GM18526 (cell line): ENCODE results near the gene RAP1GDS1.

ENCODE experiments used
- POLR2A ChIP-seq: IDR thresholded peaks from 3 replicates; pipeline ENCODE4 v1.6.1; 2011; ENCODE audit not compliant: insufficient read length; ENCODE audit errors: extremely low read depth

RAP1GDS1 gene

DNA sequence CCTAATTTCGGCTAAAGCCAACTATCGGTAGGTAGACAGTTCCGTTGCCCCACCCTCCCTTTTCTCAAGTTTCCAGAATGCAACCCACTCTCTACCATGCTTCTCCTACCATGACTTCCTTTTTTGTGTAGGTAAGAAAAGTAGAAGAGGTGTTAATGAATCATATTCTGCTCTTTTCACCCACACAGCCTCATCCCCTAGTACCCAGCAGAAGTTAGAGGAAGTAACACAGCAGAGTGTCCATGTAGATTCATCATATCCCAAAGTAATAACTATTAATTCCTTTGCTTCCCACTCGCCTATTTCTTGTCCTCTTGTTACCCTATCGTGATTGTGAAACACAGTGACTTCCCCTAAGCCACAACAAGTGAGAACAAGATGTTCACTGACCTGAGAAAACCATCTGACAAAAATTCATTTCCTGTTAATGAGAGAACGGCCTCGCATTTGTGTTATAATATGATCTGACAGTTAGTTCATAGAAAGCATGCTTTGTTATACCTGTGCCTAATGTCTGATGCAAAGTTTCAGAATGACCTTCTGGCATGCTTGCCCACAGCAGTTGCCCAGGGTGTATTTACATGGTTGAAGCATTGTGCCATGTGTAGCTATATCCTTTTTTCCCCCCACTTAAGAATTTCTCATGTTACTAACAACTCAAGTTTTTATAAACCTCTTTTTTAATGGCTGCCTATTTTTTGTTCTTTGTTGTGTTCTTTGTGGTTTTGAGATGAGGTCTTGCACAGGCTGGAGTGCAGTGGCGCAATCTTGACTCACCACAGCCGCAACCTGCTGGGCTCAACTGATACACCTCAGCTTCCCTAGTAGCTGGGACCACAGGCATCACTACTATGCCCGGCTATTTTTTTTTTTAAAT lies 185.6 kb downstream of the RAP1GDS1 start:
- no peak for TF ChIP-seq POLR2A

DNA sequence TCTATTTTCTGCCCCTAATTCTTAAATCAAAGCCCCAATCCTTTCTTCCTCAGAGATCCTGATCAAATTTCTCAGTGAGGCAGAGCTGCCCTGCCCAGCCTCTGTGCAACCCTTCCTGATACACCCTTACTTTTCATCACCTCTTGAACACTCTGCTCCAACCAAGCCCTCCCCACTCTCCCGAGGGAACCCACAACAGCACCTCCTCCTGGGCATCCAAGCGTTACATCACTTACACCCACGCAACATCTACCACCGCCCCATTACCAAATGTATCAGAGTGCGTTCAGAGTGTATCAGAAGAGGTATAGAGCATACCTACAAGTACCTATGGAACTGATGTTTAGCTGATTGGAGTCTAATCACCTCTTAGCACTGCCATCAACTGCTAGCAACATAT lies 186.5 kb downstream of the RAP1GDS1 start:
- TF ChIP-seq POLR2A = no peak

DNA sequence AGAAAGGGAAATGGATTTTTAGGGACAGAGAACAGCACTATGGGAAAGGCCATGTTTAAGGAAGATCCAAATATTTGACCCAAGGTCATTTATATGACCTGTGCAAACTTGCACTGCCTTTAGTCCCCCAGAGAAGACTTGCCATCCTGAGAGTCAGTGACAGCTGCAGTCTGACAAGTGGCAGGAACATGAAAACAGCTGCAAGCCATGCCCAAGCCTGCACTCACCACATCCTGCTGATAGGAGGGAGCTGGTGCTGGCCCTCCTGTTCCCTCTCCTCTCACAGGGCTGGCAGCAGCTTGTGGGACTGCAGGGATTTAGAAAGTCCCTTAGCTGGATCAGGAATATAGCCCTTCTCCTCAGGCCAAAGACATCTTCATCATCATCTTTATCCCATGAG lies 187.7 kb downstream of the RAP1GDS1 start:
- TF ChIP-seq POLR2A = no peak

DNA sequence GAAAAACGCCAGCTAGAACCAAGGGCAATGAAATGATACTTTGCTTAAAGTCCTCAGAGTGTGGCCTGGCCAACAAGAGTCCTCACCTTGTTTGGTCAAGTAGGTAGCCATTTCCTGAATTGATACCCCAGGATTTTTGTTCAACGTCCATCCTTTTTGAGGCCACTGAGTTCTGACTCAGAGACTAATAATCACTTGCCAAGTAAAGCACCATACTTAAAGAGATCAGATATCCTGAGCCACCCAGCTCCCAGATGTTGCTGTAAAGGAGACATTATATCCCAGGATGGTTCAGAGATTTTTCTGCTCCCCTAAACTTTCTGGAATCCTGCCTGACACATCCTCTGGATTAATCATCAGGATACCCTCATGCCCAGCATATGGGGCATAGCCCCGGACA lies 190.9 kb downstream of the RAP1GDS1 start:
- TF ChIP-seq POLR2A = no peak

DNA sequence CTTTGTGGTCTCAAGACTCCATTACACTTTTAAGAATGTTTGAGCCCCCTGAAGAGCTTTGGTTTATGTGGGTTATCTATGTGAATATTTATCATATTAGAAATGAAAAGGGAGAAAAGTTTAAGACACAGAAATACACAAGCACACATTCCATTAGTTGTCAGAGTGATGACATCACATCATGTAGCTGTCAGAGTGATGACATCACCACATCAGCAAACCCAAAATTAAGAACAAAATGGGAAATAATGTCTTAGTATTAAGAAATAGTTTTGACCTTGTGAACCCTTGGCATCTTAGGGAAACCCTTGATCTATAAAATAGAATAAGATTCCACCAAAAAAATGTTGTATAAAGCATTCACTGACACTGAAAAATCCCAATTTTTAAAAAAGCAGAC lies 201.3 kb downstream of the RAP1GDS1 start:
- no peak for TF ChIP-seq POLR2A

DNA sequence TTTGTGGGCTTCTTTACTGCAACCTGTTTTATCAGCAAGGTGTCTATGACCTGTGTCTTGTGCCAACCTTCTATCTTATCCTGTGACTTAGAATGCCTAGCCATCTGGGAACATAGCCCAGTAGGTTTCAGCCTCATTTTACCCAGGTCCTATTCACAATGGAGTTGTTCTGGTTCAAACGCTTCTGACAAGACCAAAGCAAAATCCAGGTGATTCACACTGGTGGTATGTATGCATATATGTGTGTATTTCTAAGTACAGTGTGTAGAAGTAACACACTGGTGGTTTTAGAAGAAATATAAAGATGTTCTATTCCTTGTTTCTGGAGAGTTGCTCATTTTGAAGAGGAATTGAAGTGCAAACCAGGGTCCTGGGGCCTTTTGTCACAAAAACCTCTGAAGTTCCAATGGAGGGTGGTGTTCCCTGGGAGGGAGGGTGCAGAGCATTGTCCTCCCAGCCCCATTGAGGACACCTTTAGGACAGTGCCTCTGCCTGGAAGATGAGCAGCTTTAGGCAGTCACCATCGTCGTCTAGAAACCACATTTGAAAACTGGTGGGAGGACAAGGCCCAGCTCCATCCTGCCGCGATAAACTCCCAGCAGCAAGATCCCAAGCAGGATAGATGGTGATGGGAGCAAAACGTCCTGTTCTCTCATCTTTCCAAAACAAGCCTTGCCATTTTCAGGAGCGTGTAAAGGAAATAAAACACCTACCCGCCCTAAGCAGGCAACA lies 205.8 kb downstream of the RAP1GDS1 start:
- TF ChIP-seq POLR2A = no peak

DNA sequence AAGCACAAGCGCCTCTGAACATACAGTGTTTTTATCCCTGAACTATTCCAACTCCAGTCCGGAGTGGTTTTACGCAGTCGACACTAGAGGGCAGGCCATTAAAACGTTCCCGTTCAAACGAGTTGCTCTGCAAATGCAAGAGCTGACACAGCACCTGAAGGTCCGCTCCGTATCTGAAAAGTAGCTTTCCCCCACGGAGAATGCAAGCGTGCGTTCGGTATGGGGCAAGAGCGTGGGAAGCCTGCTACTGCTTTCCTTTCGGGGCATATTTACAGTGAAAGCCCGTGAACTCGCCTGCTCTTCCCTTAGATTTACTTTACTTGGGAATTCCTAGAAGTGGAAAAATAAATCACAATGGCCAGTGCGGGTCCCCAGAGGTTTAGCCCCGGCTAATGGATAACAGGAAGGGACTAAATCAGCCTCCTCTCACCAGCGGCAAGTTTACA lies 206.5 kb downstream of the RAP1GDS1 start:
- no peak for TF ChIP-seq POLR2A

DNA sequence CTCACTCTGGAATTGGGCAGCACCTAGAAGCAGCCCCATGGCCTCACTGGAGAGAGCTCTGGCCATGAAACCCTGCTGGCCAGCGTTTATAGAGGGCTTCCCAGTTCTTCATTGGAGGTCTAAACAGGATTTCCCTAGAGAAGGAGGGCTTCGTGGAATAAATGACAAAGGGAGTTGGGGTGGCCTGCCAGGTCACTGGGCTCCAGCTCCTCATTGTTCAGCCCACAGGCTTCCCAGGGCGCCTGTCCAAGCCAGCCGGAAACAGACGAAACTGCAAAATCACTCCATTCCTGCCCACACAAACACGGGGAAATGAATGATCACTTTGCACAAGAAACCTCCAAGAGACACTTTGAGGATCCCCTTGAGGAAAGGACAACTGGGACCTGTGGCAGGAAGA lies 207.5 kb downstream of the RAP1GDS1 start:
- no peak for TF ChIP-seq POLR2A

DNA sequence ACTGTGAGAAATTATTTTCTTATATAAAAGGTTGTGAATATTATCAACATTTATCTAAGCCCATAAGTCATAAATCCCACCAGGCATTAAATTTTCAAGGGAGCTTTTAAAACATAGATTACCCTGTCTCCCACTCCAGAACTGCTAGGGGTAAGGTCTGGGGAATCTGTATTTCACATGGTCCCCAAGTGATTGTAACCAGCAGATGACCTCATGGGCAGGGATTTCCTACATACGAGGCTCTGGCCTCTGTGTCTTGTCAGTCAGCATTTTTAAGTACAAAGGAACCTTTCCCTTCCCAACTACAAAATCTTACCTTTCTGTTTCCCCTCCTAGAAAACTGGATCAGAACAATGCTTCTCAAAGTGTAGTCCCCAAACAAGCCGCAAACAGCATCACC lies 208.6 kb downstream of the RAP1GDS1 start:
- no peak for TF ChIP-seq POLR2A

DNA sequence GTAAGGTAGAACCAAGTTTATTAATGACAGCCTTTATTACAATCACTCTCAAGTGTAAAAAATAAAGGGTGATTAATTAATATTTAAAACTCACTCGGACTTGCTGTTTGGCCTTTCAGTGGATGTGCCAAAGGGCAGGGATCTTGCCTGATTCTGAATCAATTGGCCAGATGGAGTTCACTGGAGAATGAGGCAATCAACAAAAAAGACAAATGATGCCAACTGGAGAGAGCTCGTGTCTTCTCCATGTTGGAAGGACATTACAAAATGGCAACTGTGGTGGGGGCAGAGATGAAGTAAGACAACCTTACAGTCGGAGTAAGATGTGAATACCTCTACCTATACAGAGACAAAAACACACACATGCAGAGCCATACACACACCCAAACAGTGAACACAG lies 209.2 kb downstream of the RAP1GDS1 start:
- TF ChIP-seq POLR2A = no peak

DNA sequence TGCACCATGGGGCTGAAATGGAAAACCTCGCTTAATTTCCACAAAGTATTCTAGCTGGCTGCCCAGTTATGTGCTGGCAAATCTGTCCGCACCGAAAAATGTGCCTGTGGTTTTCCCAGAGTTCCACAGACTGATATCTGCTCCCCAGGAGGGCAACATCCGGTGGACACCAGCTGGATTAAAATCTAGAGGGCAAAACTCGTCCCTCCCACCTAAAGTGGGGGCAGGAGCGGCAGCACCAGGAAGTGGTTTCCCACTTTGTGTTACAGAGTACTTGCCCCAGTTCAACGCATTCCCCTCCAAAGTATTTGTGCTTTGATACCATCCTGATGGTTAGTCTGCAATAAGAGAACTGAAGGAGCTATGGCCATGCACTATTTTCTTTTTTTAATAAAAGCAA lies 209.6 kb downstream of the RAP1GDS1 start:
- no peak for TF ChIP-seq POLR2A

DNA sequence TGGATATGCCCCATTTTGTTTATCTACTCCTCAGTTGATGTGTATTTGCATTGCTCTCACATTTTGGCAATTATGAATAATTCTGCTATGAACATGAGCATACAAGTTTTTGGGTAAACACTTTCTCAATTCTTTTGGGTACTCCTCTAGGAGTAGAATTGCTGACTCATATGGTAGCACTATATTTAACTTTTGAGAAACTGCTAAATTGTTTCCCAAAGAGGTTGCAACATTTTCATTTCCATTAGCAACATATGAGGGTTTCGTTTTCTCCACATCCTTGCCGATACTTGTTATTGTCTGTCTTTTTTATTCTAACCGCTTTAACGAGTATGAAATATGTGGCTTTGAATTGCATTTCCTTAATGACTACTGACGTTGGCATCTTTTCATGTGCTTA lies 211.9 kb downstream of the RAP1GDS1 start:
- TF ChIP-seq POLR2A = no peak

DNA sequence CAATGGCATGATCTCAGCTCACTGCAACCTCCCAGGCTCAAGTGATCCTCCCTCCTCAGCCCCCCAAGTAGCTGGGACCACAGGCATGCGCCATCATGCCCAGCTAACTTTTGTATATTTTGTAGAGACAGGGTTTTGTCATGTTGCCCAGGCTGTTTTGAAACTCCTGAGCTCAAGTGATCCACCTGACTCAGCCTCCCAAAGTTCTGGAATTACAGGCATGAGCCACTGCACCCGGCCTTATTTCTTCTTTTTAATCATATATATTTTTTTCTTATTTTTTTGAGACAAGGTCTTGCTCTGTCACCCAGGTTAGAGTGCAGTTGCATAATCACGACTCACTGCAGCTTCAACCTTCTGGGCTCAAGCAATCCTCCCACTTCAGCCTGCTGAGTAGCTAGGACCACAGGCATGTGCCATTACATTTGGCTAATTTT lies 213.2 kb downstream of the RAP1GDS1 start:
- TF ChIP-seq POLR2A = no peak

DNA sequence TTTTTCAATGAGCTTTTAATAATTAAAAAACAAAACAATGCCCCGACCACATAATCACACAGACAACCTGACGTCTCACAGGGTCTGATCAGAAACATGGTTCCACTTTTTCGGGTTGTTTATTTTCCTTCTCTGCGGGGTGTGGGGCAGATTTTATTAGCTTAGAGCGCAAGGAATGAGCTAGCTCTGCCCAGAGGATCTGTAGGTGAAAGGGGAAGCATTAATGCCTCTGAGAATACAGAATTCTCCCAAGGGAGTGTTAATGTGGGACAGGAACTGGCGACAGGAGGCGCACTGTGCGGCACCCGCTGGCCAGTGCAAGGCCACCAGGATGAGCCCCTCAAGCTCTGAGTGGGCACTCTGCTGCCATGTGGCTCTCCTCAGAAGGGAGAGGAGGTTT lies 215.7 kb downstream of the RAP1GDS1 start:
- TF ChIP-seq POLR2A = no peak

DNA sequence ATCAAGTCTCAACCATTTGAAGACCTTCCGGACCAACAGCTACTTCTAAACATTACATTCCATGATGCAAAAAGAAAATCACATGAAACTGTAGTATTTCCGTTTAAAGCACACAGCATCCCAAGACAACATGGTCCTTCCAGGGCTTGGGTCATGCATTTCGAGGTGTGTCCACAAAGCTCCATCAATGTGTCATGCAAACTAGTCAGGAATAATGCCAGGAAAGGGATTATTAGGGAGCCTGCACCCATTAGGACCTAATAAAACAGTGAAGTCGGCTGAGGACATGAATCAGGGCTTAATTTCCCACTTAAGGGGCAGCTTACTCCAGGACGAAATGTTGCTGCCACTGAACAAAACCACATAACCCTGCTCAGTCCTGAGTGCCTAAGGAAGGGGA lies 219.4 kb downstream of the RAP1GDS1 start:
- no peak for TF ChIP-seq POLR2A

DNA sequence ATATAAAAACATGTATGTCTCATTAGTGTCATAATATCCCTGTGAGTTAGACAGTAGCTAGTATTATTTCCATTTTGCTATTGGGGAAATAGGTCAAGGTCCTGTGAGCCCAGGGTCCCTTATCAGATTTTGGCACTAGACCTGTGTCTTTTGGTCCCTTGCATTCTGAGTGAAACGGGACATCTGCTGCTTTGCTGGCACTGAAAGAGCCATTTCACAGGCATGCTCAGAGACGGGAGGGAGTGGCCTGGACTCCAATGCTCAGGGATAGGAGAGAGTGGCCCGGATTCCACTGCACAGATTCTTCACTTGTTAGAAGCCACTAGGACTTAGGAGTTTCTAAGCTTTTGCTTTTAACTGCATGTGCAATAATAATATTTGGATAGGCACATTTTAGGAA lies 220.0 kb downstream of the RAP1GDS1 start:
- no peak for TF ChIP-seq POLR2A
